ENCODE measurements around the gene HNRNPA2B1.
A peak's percentile ranks its signal among the peaks of the same experiment; 100 is the strongest.

The HNRNPA2B1 gene

DNA sequence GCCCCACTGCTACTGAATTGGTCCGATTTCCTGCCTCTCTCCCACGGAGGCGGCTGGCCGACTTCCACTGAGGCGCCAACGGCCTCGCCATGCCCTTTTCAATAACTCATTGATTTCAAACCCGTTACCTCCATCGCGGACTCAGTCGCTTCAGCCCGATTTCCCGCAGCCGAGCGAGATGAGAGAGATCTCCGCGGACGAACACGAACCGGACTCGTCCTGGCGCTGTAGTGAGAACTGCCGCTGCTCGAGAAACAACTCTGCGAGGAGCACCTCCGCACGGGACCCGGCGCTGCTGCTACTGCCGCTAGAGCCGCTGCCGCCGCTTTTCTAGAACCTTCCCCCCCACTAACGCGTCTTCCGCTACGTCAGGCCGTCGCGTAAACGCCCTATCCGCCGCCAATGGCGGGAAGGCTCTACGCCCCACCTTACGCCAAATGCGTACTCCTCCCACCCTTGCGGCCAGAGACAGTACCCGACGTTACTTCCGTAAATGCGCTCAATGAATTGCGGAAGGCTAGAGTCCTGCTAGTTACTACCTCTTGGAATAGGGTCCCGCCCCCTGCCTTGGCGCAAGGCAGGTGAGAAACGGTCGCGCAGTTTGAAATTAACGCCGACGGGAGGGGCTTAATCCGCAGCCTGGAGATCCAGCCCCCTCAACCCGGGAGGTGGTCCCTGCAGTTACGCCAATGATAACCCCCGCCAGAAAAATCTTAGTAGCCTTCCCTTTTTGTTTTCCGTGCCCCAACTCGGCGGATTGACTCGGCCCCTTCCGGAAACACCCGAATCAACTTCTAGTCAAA, at the start of gene HNRNPA2B1:
Gene HNRNPA2B1 (minus strand): TSS at position 303 of the 803 bp plus-strand sequence. CDS start 169 bp downstream, at position 134.
- peak; percentile 93 for DNase-seq (ENCODE audit: low read depth)

DNA sequence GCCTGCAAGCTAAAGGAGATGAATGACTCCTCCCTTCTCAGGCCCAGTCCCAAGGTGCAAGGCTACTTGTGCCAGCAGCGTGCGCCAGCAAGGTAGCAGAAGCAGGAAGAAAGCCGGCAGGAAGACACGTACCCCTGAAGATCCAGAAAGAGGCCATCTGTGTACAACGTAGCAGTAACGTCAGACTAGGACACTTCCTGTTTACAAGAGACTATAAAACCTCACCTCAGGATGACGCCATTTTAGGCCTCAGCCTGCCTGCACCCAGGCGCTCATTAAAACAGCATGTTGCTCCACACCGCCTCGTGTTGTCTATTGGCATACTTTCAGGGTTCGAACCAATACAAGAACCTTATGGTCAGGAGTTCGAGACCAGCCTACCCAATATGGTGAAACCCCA, 49.7 kb upstream of the HNRNPA2B1 start:
- no peak for DNase-seq (ENCODE audit: low read depth)

DNA sequence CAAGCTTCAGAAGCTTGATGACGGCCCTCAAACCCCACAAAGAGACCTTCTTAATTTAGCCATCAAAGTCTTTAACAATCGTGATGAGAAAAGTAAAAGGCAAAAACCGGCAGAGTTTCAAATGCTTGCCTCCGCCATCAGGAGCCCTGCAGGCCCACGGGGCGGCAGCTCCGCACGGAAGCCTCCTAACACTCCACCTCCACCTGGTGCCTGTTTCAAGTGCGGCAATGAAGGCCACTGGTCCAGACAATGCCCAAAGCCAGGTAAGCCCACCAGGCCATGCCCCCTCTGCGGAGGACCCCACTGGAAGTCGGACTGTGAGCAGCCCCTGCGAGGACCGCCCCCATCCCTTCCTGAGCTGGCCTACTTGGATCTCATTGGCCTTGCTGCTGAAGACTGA, 44.6 kb upstream of the HNRNPA2B1 start:
- no peak for DNase-seq (ENCODE audit: low read depth)

DNA sequence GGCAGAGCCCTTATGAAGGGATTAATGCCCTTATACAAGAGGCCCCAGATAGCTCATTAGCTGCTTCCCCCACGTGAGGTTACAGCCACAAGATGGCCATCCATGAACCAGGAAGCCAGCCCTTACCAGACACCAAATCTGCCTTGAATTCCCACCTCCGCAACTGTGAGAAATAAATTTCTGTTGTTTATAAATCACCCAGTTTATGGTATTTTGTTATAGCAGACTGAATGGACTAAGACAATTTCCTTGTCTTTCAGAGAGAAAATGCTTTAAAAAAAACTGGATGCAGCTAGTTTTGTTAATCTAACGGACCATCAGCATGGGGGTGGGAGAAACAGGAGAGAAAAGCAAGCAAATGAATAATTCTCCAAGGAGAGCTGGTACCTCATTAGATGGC, 37.5 kb upstream of the HNRNPA2B1 start:
- DNase-seq (ENCODE audit: low read depth), result no peak

DNA sequence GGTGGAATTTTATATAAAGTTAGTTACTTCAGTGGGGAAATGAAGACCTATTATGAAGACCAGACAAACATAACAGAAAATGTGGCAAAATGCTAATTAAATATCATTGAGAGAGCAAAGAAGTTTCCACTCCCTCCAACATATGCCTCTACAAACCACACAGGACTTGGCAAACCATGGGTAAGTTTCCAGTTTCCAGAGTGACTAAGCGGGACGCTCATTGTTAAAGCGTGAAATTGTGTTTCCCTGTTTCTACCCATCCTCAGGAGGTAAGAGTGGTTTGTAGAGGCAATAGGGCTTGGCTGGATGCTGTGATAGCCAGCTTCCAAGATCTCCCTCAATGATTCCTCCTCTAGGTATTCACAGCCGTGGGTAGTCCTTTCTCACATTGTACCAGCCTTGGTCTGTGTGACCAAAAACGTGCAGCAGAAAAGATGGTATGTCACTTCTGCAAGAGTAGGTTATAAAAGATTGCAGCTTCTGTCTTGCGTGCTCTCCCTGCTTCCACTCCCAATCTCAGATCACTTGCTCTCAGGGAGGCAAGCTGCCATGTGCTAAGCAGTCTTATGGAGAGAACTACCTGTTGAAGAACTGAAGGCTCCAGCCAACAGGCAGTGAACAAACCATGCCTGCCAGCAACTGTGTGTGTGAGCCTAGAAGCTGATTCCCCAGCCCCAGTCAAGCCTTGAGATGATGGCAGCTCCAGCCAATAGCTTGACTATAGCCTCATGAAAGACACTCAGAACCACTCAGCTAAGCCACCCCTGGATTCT, 36.7 kb upstream of the HNRNPA2B1 start:
- DNase-seq (ENCODE audit: low read depth), result peak; percentile 1

DNA sequence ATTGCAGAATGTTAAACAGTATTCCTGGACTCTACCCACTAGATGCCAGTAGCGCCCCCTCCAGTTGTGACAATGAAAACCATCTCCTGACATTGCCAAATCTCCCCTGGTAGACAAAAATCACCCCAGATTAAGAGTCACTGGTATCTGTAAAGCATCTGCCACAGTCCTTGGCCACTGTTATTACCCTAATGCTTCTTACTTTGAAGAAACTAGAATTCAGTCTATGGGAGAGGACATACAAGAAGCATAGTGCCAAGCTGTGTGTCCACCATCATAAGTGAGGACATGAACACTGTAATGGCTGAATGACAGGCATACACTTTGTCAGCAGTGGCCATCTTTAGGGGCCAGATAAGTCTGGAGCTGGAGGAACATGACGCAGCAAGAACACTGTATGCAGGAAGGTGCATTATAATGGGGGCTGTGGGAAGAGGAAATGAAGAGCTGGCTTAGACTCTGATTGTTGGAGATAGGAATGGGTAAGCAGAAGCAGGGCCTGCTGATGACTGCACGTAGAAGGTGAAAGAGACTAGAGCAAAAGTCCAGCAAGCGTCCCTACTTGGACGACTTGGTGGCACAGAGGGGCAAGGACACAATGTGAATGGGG, 33.5 kb upstream of the HNRNPA2B1 start:
- DNase-seq (ENCODE audit: low read depth), result no peak

DNA sequence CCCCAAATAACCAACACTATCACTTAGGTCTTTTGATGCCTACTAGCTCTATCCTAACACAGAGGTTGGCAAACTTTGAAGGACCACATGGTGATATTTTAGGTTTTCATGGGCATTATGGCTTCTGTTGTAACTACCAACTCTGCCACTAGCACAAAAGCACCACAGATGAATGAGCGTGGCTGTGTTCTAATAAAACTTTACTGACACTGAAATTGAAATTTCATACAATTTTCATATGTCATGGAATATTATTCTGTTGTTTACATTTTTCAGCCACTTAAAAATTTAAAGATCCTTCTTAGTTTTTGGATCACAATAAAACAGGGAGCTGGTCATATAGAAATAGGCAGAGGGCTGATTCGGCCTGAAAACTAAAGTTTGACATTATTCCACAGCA, 27.4 kb upstream of the HNRNPA2B1 start:
- DNase-seq (ENCODE audit: low read depth), result no peak

DNA sequence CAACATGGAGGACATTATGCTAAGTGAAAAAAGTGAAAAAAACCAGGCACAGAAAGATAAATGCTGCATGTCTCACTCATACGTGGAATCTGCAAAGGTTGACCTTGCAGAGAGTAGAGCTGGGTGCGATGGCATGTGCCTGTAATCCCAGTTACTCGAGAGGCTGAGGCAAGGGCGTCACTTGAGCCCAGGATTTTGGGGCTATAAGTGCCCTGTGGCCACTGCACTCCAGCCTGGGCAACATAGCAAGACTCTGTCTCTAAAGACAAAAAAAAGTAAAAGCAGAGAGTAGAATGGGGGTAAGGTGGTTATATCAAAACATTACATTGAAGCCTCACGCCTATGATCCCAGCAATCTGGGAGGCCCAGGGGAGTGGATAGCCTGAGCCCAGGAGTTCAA, 23.8 kb upstream of the HNRNPA2B1 start:
- no peak for DNase-seq (ENCODE audit: low read depth)

DNA sequence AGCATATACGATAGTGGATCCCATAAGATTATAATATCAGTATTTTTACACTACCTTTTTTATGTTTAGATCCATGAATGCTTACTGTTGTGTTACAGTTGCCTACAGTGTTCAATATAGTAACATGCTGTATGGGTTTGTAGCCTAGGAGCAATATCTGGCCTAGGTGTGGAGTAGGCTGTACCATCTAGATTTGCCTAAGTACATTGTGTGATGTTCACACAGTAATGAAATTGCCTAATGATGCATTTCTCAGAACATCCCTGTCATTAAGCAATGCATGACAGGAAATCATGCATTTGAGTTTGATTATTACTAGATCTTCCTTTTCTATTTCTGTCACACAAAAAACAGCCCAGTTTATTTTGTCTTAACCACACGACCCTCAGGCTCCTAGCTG, 15.5 kb upstream of the HNRNPA2B1 start:
- DNase-seq (ENCODE audit: low read depth), result no peak

DNA sequence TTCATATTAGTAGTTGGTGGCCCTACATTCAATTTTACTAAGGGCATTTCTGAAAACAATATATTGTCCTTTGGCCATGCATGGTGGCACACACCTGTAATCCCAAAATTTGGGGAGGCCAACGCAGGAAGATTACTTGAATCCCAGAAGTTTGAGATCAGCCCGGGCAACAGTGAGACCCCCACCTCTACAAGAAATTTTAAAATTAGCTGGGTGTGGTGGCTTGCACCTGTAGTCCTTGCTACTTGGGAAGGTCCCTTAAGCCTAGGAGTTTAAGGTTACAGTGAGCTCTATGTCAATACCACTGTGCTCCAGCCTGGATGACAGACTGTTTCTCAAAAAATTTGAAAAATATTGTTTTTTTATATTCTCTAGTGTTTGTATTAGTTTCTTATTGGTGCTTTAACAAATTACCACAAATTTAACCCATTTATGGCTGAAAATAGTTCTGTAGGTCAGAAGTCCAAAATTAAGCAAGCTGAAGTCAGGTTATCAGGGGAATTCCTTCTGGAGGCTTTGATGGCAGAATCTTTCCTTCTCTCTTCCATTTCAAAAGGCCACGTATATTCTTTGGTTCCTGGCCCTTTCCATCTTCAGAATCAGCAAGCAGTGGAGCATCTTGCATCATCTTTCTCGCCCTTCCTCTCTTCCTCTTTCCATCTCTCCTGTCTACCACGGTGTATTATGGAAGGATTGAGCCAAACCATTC, 13.4 kb upstream of the HNRNPA2B1 start:
- no peak for DNase-seq (ENCODE audit: low read depth)

DNA sequence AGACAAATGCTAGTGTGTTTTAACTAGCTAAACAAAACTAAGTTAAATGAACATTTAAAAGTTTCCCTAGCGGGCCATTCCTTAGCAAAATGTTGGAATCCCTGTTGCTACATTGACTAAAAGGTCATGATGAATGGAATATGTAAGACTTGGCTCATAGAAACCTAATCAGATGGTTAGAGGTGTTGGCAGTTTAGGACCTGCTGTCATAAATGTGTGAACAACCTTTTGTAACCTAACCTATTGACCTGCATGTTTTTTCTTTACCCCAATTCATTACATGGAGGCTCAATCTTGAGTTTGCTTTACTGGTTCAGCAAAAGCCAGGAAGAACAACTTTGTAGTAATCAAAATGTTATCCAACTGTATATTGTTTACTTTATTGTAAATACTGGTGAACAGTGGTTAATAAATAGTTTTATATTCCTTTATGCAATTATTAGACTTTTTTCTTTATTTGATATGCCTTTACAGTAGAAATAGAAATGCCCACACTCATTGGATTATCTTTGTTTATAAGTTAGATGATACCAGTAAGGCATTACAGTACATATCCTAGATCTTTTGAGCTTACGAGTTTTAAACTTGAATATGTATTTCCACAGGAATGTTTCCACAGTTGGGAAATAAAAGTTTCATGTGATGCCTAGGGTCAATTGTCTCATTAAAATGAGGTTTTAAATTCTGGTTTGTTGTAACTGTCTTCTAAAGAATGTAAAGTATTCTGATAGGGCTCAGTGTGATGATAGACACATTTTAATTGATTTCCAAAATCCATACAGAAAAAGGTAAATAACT, 12.6 kb upstream of the HNRNPA2B1 start:
- no peak for DNase-seq (ENCODE audit: low read depth)

DNA sequence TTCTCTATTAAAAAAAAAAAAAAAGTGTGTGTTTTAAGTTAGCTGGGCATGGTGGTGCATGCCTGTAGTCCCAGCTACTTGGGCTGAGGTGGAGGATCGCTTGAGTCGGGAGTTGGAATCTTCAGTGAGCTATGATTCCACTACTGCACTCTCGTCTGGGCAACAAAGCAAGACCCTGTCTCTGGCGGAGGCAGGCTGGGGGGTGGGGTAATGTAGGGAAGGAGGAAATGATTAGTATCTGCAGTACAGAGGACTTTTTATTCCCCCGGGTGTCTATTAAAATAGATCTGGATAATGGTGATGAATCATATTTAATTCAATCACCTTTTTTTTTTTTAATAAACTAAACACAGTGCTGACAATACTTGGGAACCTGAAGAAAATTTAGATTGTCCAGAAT, 7.5 kb upstream of the HNRNPA2B1 start:
- no peak for DNase-seq (ENCODE audit: low read depth)

DNA sequence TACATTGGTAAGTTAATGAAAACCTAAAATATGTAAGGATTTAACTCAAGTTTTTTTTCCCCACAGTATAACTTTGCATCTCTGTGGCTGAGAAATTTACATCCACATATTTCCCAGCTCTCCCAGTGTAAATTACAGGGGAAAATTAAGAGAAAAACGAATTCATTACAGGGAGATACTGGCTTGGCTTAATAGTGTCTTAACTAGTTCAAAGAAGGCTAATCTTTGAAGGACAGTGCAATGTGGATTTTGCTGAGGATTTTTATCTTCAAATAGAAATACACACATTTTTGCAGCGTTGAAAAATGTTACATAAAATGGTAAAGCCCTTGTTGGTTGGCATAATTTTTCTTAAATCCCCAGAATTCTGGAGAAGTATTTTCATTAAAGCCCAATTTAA, 2.5 kb upstream of the HNRNPA2B1 start:
- no peak for DNase-seq (ENCODE audit: low read depth)

DNA sequence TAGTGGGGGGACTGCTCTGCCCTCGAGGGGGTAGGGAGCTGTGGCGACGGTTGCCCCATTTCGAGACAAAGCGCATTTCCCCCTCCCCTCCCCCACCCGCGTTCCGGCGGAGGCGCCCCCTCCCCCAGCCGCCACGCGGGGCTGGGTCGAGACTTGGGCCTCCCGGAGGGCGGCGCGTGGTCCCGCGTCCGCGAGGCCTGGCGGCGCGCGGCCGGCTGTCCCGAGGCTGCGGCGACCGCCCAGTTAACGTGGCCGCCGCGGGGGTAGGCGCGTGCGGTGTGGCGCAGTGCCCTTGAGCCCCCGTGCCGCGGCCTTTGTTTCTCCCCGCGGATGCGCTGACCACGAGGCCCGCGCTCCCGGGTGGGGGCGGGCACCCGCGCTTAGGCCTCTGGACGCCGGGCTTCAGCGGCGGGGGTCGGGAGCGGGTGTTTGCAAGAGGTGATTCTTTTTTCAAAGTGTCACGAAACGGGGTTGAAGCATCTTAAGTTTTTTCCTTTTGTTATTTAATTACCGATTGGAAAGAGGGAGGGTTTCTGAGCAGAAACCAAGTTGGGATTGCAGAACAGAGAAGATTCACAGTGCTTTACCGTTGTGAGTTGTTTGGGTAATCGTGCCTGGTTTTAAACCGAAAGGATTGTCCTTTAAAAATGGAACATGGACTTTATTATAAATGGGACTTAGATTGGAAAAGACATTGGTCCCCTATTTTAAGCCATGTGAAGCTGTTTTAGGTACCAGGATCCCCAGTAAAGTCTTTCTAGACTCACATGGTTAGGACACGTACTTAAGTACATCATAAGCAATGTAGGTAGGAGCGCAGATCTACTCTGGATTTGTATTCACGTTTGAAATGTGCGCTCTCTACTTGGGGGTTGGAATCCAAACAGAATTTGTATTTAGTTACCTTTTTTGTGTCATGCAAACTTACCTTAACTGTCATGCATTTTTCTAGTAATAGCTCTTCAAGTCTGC, 1.8 kb upstream of the HNRNPA2B1 start:
- no peak for DNase-seq (ENCODE audit: low read depth)

DNA sequence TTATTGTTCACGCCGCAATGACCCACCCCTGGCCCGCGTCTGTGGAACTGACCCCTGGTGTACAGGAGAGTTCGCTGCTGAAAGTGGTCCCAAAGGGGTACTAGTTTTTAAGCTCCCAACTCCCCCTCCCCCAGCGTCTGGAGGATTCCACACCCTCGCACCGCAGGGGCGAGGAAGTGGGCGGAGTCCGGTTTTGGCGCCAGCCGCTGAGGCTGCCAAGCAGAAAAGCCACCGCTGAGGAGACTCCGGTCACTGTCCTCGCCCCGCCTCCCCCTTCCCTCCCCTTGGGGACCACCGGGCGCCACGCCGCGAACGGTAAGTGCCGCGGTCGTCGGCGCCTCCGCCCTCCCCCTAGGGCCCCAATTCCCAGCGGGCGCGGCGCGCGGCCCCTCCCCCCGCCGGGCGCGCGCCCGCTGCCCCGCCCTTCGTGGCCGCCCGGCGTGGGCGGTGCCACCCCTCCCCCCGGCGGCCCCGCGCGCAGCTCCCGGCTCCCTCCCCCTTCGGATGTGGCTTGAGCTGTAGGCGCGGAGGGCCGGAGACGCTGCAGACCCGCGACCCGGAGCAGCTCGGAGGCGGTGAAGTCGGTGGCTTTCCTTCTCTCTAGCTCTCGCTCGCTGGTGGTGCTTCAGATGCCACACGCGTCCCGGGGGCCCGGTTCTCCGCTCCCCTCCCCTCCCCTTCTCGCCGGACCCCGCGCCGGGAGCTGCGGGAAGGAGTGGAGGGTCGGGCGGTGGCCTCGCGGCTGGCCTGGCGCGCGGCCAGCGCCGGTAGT, 887 bp upstream of the HNRNPA2B1 start, which contains the start of gene CBX3:
Gene CBX3 (plus strand): TSS at position 499 of the 772 bp plus-strand sequence. CDS start 1,254 bp downstream, outside the sequence.
- DNase-seq (ENCODE audit: low read depth), result peak; percentile 45

DNA sequence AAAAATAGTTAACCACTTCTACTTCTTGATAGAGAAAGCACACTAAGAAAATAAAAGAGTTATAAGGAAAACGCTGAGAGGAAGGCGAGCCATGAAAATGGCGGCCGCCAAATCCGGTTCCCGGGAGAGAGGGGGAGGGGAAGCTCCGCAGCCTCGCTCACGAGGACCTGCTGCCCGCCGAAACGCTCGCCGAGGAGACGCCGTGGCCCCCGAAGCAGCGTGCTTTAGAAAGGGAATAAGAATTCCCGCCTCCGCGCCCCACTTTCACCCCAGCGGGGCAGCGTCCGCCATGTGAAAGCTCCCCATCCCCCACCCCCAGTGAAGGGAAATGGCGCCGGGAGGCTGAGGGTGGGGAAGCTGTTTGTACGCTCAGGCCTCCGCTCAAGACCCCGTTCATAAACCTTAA, 505 bp downstream of the HNRNPA2B1 start:
- no peak for DNase-seq (ENCODE audit: low read depth)

DNA sequence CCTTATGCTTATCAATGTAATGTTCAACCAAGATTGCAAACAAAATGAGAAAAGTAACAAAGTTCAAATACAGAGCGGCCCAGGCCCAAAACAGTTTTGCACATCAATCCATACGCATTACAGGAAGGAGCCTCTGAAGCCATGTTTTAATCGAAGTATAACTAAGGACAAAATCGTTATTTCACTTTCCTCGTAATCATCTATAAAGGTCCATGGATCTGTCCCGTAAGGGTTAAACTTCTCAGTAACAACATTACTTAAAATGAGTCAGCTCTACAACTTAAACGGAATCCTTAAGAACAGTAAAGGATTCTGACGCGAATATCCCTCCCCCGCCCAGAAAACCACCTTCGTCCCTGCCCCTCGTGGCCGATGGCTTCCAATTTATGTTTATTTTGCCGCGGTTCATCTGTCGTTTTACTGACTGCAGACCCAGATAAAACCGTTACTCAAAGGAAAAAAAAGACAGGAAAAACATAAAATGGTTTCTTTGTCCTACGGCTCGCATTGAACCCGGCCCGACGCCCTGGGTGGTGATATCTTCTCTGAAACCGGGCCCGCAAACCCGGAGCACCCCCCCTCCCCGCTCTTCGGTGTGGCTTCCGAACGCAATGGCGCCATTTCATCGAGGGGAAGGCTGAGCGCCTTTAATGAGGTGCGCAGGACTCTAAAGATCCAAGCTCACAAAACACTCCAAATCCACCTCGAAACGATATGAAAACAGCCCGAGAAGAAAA, 1.1 kb downstream of the HNRNPA2B1 start:
- DNase-seq (ENCODE audit: low read depth), result no peak

DNA sequence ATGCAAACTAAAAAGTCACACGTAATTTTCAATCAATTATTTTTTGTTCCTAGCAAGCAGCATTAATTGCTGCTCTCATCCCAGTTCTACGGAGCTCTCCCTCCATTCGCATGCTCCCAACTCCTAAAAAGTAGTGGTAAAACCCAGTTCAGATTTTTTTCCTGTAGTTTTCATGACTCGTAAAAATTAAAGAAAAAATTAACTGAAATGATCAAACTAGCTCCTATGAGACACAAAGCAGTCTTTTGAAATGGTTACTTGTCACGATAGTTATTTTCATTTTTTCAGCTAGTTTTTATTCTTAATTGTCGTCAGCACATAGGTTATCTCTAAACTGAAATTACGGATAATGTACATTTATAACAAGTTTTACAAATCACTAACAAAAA, 1.8 kb downstream of the HNRNPA2B1 start:
- no peak for DNase-seq (ENCODE audit: low read depth)

Data from stromal cell of bone marrow (primary cell).